Glomerular endothelial cell (primary cell): ENCODE measurements around the gene ANKS1A. TPM values are rescaled to one million over a fixed set of nuclear protein-coding genes. Genes with fewer than 3 reads are reported as not detected.

Source experiments
- DNase-seq: peaks from one replicate; pipeline ENCODE4 v3.0.0-alpha.2; 2011; ENCODE audit warnings: low read depth, low spot score; ENCODE audit errors: extremely low read depth
- total RNA-seq: library from RNA; depleted of rRNA; stranded (reverse); fragments of >200 nt; gene quantifications from 2 replicates; pipeline ENCODE4 v1.2.3, GENCODE V29; 2015

ANKS1A gene
- total RNA-seq, 1 donor from 2014 or later = 21.5 TPM

DNA sequence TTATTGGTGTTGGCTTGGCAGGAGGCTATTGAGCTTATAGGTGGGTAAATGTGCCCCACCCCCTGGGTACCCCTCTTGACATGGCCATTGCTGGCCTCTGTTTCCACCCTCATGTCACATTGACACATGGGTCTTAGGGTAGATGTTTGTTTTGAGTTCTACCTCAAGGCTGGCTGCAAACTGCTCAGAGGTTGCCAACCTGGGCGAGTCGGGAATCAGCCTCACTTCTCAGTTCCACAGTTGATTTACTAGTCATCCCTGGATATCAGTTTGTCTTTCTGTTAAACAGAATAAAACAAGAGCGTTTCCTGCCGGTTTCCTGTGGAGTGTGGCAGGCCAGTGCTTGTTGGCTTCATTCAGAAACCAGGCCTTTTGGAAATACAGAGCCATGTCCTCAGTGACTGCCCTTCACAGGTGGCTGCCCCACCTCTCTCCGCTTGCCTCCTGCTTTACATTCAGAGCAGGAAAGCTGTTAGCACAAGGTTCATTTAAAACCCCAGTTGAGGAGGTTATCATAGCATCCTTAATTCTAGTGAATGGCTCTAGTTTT is 146.5 kb downstream of the ANKS1A start:
- no peak for DNase-seq

GRCh38 chr6:35036059-35036827 is 147.2 kb downstream of the ANKS1A start:
- no peak for DNase-seq

DNA sequence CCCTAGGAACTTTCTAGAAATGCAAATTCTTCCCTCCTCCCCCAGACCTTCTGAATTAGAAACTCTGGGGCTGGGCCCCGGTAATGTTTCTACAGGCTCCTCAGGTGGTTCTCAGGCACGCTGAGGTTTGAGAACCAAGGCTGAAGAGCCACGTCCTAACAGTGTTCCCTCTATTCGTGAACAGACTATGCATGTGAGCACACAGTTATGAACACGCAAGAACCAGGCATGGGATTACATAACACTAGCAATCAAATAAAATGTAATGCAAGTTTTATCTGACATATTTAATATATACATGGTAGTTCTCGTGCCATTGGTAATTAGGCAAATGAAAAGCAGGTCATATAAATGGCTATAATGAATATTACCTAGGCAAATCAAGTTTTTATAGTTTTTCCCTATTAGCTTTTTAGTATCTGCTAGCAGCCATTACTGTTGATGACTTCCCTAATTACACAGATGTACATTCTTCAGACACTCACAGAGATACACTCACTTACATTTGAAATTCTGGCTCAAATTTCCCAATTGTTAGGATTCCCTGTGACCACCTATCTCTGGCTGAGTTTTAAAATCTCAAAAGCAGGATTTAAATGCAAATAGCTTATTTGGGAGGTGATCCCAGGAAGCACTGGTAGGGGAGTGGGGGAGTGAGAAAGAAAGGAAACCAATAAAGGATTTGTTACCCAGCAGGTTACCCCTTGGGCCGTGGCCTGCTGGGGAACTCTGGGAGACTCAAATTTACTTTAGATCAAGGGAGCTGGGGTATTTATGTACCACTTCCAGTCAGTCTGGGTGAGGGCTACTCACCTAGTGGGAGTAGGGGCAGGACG is 148.0 kb downstream of the ANKS1A start:
- no peak for DNase-seq

DNA sequence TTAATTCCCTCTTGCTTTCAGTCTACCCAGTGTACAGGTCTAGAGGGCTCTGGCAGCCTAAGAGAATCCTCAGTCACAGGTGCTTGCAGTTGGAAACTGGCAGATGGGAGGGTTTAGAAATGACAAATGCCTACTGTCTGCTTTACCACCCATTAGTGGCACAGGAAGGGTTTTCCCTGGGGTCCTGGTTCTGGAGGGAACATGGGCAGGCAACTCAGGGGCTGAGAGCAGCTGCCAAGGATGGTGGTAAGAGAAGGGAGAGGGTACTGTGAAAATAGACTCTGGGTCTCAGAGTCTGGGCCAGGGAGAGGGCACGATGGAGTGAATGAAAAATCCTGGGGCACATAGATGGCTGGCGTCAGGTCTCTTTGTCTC is 148.6 kb downstream of the ANKS1A start:
- no peak for DNase-seq

GRCh38 chr6:35038076-35038475 is 149.0 kb downstream of the ANKS1A start:
- DNase-seq = no peak

DNA sequence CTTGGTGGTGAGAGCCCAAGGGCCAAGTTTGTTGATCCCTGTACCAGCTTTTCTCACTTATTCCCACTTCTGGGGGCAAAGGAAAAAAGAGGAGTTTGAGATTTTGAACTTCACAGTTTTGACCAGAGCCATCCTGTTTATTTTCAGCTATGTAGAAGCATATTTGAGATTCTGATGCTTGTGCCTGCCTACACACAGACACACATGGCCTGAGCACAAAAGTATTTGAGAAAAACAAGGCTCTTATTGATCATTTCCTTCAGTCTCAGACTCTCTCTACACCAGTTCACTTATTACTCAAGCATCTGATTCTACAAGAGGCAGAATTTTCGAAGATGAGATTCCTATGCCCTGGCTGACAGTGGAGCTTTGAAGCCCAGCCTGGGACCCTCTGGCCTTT is 151.3 kb downstream of the ANKS1A start:
- DNase-seq = no peak

- no peak for DNase-seq
Observed at GRCh38 chr6:35041086-35041861, 152.2 kb downstream of the ANKS1A start.

DNA sequence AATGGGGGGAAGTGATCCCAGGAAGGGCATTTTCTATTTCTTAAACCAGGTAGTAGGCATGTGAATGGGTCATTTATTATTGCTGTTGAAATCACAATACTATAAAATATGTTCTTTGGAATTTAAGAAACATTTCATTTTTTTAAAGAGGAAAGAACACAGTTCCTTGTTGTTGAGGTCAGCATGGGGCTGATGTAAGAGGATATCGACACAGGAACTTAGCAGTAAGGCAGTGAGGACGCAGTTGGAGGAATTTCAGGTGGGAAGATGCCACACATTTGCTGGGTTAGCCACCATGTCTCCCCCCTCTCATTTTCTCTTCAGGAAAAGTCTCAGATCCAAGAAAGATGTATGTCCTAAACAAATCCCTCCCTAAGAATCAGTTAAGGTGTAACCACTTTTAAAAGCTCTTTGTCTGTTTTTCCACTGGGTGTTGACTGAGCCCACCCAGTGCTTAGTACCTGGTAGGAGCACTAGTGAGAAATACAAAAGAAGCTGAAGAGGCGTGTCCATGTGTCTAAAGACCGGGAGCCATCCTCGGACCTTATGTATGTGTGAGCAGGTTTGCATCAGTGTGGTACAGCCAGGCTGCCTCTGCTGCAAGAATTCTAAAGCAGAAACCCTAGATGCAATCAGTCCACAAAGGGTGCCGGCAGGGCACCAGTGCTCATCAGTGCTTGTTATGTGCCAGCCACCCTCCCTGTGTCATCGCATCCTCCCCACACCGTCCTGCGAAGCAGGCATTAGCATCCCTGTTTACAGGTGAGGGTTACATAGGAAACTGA is 153.2 kb downstream of the ANKS1A start:
- no peak for DNase-seq

- no peak for DNase-seq
Observed at GRCh38 chr6:35043381-35044130, 154.5 kb downstream of the ANKS1A start.

GRCh38 chr6:35044145-35044745 is 155.2 kb downstream of the ANKS1A start:
- peak; percentile 82 for DNase-seq

DNA sequence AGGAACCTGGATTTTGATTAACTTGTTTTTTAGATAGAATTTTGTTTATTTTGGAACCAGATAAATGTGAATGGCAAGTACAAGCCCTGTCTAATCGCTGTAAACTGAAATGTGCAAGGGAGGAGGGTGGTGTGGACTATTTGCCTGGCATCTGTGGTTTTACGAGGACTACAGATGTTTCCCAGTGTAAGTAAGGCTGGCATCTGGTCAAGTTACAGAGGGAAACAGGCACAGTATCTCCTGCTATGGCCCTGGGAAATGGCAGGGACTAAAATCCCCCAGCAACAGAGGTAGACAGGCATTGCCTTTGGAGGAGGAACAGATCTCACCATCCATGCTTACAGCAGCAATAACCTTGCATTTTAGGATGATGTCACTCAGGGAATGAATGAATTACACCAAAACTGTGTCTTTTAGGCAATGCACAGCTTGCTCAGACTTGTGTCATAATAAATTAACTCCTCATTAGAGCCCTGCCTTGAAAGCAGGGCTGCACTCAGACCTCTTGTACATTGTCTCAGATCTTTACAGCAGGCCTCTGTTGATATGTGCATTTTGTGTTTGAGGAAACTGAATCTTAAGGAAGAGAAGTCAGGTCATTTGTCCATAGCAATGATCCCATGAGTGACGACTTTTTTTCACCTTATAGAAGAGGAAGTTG is 155.8 kb downstream of the ANKS1A start:
- DNase-seq = peak; percentile 84

- DNase-seq = no peak
Observed at GRCh38 chr6:35046103-35046502, 157.0 kb downstream of the ANKS1A start.

DNA sequence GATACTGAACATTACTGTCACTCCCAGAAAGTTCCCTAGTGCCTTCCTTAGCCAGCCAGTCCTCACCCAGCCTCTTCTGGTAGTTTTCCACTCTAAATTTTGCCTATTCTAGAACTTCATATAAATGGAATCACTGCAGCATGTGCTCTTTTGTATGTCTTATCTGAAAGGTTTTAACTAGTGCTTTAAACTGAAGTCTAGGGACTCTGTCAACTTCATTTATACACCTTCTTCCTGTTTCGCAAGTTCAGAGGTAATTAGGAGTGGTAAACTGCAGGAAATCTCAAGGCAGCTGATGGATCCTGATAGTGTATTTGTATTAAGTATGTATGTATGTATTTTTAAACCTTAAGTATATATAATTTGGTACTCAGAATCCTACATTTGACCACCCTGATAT is 157.8 kb downstream of the ANKS1A start:
- no peak for DNase-seq

DNA sequence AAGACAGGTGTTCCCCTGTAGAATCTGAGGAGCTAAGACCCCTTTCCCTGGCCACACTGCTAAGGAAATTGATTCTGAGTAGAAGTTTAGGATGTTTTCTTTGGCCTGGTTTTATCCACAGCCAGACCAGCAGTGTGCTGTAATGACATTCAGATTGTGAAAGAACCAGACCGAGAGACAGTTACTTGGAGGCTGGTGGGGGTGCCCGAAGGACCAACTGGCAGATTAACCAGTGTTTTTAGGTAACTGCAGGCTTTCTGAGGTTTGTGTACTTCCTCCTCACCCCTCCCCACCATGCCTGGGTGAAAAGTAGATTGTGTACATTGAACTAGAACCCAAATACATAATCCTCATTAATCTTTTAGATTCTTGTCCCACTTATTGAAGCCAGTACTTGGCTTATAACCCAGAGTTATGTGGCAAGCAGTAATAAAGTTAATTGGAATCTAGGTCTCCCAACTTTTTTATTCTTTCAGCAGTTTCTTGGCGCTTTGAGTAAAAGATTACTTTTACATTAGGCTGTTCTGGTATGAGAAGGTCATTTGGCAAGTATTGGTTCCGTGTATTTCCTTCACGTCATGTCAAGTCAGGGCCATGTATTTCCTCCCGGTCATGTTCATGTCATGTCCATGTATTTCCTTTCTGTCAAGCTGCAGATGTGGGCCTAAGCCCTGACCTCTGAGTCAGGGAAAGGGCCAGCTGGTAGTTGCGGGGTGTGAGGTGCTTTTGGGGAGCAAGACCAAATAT is 158.4 kb downstream of the ANKS1A start:
- DNase-seq = no peak

DNA sequence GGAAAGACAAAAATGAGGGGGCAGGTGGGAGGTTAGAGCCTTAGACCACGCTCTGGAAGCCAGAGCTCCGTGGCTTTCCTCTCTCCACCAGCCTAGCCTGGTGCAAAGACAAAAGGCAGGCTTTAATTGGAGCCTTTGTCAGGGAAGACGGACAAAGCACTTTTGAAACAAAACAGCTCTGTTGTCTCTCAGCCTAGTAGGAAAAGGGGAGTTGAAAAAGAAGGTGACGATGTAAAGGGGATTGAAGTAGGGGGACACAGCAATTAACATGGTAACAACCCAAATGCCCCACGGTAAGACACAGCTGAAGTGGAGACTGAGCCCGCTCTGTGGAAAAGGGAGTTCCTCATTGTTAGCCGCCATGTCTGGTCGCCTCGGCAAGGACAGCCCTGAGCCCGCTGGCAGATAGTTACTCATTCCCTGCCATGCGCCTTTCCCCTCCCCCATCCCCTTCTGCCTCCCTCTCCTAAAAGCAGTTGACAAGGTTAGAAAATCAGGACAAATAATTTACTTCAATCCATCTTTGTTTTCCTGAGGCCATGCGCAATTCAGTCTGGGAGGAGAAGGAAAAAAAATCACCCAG is 159.1 kb downstream of the ANKS1A start:
- DNase-seq = no peak

DNA sequence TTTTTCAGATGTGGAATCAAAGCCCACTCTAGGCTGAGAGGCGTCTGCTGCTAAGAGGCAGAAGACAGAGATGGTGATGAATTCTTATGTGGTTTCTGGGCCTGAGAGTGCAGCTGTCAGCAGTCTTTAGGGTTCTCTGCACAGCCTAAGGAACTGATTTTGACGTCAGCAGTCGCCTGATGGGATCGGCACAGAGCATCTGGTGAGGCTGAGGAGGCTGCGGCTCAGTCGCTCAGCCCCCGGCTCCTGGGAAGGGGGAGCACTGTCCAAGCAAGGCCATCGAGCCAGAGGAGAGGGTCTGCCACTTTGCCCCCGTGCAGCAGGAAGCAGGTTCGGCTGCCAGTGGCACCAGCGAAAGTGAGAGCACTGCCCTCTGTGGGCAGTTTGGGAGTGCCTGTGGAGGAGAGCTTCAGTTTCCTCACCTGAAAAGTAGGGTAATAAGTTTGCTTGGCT is 159.6 kb downstream of the ANKS1A start:
- no peak for DNase-seq

GRCh38 chr6:35049156-35049735 is 160.2 kb downstream of the ANKS1A start:
- DNase-seq = no peak
